ENCODE data around the gene TRMT6. TPM values are rescaled to one million over a fixed set of nuclear protein-coding genes. Genes with fewer than 3 reads are reported as not detected.

Gene TRMT6
- total RNA-seq, result 12.1 to 13.2 TPM (median 12.6 TPM) in 3 replicates

GRCh38 chr20:5950271-5951031 is at the start of gene TRMT6, which contains the start of gene MCM8:
TSS of gene TRMT6 (minus strand) at chr20:5950533. CDS start at chr20:5950405, 128 bp downstream.
TSS of gene MCM8 (plus strand) at chr20:5950652. CDS start at chr20:5952016, 1,364 bp downstream.
- peak; percentile 78 to 91 for DNase-seq (ENCODE audit: low spot score in 2 of 2, unreplicated experiment in 2 of 2)
- TF ChIP-seq CTCF (IDR thresholded peaks at IDR 0.05; ENCODE audit: unreplicated experiment), result no peak
- H3K27ac Mint-ChIP-seq, result peak within 1 kb of the TSS; percentile 97
- peaks cover 25% of the 10 kb centered on the region for H3K4me1 Mint-ChIP-seq
- H3K36me3 Mint-ChIP-seq, result peaks cover 6% of the 10 kb centered on the region
- H3K27me3 Mint-ChIP-seq (ENCODE audit: low read depth), result no peaks in the 10 kb centered on the region
- peak within 1 kb of the TSS; percentile 95 for H3K4me3 Mint-ChIP-seq
- H3K9me3 Mint-ChIP-seq, result no peaks in the 10 kb centered on the region

GRCh38 chr20:5999783-6000182 is 49.5 kb upstream of the TRMT6 start:
- H3K4me3 Mint-ChIP-seq, result no peak overlapping the region
- H3K27ac Mint-ChIP-seq, result no peak overlapping the region
- H3K27me3 Mint-ChIP-seq (ENCODE audit: low read depth), result no peaks in the 10 kb centered on the region
- no peak for TF ChIP-seq CTCF (IDR thresholded peaks at IDR 0.05; ENCODE audit: unreplicated experiment)
- H3K4me1 Mint-ChIP-seq, result peaks cover 4% of the 10 kb centered on the region
- no peak for DNase-seq (ENCODE audit: low spot score in 2 of 2, unreplicated experiment in 2 of 2)
- no peaks in the 10 kb centered on the region for H3K9me3 Mint-ChIP-seq
- peaks cover 3% of the 10 kb centered on the region for H3K36me3 Mint-ChIP-seq

GRCh38 chr20:5996765-5997164 is 46.4 kb upstream of the TRMT6 start:
- no peak overlapping the region for H3K4me3 Mint-ChIP-seq
- H3K36me3 Mint-ChIP-seq, result peaks cover 3% of the 10 kb centered on the region
- TF ChIP-seq CTCF (IDR thresholded peaks at IDR 0.05; ENCODE audit: unreplicated experiment), result no peak
- no peak overlapping the region for H3K27ac Mint-ChIP-seq
- H3K9me3 Mint-ChIP-seq, result no peaks in the 10 kb centered on the region
- DNase-seq (ENCODE audit: low spot score in 2 of 2, unreplicated experiment in 2 of 2), result no peak
- H3K27me3 Mint-ChIP-seq (ENCODE audit: low read depth), result no peaks in the 10 kb centered on the region
- H3K4me1 Mint-ChIP-seq, result peaks cover 5% of the 10 kb centered on the region

GRCh38 chr20:5991623-5992441 is 41.5 kb upstream of the TRMT6 start:
- Mint-ChIP-seq H3K4me3 (no peak overlapping the region), H3K27ac (peak overlapping the region; percentile 82), H3K4me1 (peaks cover 5% of the 10 kb centered on the region)

GRCh38 chr20:5990946-5991345 is 40.6 kb upstream of the TRMT6 start:
- Mint-ChIP-seq H3K27me3 (ENCODE audit: low read depth) (no peaks in the 10 kb centered on the region), H3K27ac (no peak overlapping the region), H3K4me1 (peaks cover 5% of the 10 kb centered on the region), H3K9me3 (no peaks in the 10 kb centered on the region), H3K36me3 (peaks cover 10% of the 10 kb centered on the region), H3K4me3 (no peak overlapping the region)
- TF ChIP-seq CTCF (IDR thresholded peaks at IDR 0.05; ENCODE audit: unreplicated experiment), result no peak
- no peak for DNase-seq (ENCODE audit: low spot score in 2 of 2, unreplicated experiment in 2 of 2)

More at GRCh38 chr20:5991623-5992441, 41.5 kb upstream of the TRMT6 start:
- no peak for TF ChIP-seq CTCF (IDR thresholded peaks at IDR 0.05; ENCODE audit: unreplicated experiment)
- H3K9me3 Mint-ChIP-seq, result no peaks in the 10 kb centered on the region
- H3K36me3 Mint-ChIP-seq, result peaks cover 10% of the 10 kb centered on the region
- DNase-seq (ENCODE audit: low spot score in 2 of 2, unreplicated experiment in 2 of 2), result no peak
- H3K27me3 Mint-ChIP-seq (ENCODE audit: low read depth), result no peaks in the 10 kb centered on the region
